RPMI8226 (cell line): ENCODE data around the gene POMT1.
"Not testable (repeated sequence)": the region's sequence is repeated elsewhere in the genome, so short reads cannot be mapped to it uniquely, and the experiment has no call there.

ENCODE experiments used
- DNase-seq: peaks from one replicate; pipeline ENCODE4 v3.0.0-alpha.2; 2015

The POMT1 gene

DNA sequence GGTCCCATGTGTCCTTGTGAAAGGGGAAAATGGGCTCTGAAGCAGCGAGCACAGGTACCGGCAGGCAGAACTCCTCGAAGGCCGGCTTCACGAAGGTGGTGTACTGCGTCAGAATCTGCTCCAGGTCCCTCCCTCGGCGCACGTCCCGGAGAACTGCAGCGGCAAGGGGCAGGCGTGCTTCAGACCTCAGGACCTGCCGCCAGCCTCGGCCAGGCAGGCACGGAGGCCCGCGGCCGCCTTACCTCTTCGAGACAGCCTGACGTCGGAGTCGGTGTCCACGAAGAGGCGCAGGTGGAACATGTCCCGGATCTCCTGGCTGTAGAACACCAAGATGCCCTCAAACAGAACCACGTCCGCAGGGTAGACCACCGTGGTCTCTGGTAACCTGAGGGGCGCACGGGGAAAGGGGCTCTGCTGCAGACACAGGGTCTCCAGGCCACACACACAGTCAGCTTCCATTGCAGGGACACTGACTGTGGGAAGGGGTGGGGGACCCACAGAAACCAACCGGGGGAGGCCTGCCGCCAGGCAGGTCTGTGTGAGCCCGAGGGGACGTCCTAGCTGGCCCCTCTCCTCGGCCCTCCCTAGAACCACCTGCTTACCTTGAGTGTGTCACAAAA is 26.3 kb downstream of the POMT1 start:
- DNase-seq: no peak

DNA sequence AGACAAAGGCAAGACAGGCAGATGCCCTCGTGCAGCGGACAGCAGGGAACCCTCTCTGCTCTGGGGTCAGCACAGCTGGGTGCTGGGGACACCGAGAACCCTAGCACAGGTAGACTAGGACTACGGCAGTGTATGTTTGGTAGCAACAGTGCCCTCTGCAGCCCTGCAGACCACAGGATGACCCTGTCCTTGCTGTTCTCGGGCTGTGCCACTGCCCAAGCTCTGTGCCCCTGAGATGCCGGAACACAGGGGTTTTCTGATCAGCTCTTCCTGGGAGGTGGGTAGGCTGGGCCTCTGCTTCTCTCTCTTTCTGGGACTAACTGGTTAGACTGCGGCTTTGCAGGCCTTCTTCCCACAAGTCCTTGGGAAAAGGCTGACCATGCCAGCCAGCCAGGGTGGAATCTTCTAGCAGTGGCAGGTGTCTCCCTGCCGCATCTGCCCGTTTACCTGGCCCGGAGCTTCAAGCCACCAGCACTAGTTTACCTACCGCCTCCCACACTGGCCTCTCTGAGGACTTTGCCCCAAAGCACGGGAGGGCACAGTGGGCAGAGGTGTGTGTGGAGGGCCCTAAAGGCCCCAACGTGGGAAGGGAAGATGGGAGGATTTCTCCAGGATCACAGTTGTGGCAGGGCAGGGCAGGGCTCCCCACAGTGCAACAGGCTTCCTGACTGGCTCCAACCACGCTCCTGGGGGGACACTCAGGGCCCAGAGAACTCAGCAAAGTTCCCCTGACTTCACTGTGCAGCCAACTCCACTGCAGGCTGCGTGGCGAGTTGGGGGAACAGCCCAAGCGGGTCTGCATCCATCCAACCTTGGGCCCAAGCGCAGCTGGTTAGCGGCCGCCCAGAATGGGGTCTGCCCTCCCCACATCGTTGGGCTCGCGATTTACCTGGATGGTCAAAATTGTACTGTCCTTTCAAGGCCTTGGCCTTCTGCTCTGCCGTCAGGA is 27.2 kb downstream of the POMT1 start:
- DNase-seq: no peak

DNA sequence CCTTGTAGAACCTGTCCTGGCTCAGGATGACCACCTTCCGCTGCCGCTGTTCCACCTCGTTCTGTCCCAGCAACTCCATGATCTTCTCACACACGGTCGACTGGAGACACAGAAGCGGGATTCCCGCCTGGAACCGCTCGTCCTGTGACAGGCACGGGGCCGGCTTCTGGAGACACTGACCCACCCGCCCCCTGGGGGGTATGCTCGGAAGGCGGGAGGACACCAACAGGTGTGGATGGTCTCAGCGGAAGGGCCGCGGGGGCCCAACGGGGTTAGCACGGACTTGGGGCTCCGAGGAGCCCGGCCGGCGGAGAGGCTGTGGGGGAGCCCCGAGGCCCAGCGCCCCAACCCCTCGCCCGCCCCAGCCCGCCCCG is 27.8 kb downstream of the POMT1 start:
- peak; percentile 54 for DNase-seq

DNA sequence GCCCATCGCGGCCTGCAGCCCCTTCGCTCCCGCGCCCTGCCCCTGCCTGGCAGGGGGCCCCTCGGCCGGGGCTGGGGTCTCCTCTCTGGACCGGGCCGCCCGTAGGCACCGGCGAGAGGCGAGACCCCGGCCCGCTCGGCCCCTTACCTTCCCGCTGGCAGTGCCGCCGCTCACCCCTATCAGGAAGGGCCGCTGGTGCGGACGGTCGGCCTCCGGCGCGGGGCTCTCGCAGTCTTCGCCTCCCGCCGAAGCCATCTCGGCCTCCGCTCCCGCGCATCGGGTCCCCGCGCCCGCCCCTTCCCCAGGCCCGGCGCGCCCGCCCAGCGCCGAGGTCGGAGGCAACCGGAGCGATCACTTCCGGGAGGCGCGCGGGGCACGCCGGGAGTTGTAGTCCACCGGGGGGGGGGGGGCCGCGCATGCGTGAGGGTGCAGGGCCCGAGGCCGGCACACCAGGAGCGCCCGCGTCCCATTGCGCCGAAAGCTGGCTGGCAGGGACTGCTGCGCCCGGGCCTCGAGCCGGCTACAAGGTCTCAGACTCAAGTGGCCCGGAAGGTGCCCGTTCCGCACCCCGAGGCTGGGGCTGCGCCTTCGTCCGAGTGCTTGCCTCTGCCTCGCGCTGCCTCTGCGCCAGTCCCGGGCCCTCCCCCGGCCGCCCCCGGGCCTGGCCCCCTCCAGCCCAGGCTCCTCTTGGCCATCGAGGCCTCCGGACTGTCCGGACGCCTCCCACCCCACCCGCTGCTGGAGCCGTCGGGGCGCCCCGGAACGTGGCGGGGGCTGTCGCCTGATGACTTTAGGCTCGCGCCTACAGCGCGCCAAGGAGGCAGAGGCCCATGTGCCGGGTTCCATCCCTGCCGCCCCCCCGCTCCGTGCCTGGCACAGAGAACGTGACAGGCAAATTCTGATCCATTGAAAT is 28.5 kb downstream of the POMT1 start, which contains the start of gene UCK1:
Gene UCK1 (minus strand): TSS at position 344 of the 913 bp plus-strand sequence. CDS start 89 bp downstream, at position 255.
- peak; percentile 92 for DNase-seq

DNA sequence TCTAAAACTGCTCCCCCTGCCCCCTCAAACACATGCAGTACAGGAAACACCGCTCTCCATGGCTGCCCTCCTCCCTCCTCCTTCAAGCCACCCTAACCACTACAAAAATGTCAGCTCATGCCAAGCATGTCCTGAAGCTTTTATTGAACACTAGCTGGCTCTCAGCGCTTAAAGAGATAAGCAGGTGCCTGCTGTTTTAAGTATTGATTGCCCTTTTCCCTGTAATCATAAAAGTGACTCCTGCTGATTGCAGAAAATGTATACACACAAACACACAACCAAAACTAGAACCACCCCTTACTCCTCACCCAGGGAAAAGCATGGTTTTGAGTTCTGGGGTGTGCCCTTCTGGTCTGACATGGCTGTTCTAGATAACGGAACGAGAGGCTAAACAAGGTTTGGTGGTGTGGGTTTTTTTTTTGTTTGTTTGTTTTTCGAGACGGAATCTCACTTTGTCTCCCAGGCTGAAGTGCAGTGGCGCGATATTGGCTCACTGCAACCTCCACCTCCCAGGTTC is 32.1 kb downstream of the POMT1 start:
- no peak for DNase-seq

DNA sequence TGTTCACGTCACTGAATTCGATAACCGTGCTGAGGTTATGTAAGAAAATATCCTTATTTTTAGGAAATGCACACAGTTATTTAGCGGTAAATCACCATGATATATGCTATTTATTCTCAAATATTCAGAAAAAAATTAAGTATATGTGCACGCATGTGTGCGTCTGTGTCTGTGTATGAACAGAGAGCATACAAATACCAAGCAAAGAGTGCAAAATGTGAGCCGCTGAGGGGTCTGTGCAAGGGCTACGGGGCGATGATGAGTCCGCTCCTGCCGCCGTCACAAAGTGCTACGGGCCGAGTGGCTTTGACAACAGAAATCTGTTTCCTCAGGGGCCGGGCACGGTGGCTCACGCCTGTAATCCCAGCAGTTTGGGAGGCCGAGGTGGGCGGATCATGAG is 35.2 kb downstream of the POMT1 start:
- no peak for DNase-seq

DNA sequence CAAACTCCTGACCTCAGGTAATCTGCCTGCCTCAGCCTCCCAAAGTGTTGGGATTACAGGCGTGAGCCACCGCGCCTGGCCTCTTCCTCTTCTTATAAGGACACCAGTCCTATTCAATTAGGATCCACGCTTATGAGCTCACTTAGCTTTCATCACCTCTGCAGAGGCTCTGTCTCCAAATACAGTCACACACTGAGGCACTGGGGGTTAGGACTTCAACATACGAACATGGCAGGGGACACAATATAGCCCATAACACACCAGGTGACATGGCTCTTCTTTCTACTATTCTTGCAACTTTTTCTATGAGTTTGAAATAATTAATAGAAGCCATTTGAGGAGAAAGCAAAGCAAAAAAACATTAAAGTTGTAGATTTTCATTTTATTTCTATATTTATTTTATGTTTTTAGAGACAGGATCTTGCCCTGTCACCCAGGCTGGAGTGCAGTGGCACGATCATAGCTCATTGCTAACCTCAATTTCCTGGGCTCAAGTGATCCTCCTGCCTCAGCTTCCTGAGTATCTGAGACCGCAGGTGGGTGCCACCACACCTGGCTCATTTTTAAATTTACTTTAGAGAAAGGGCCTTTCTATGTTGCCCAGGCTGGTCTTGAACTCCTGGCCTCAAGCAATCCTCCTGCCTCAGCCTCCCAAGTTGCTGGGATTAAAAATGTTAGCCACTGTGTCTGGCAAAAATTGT is 36.7 kb downstream of the POMT1 start:
- no peak for DNase-seq

DNA sequence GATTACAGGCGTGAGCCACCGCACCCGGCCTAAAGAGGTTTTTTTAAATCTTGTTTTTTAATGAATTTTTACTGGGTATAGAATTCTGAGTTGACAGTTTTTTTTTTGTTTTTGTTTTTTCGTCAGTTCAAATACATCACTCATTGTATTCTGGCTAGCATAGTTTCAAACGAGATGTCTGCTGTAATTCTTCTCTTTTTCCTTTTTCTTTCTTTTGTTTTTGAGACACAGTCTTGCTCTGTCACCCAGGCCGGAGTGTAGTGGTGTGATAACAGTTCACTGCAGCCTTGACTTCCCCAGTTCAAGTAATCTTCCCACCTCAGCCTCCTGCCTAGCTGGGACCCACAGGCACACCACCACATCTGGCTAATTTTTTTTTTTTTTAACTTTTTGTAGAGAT is 40.4 kb downstream of the POMT1 start:
- DNase-seq: no peak

DNA sequence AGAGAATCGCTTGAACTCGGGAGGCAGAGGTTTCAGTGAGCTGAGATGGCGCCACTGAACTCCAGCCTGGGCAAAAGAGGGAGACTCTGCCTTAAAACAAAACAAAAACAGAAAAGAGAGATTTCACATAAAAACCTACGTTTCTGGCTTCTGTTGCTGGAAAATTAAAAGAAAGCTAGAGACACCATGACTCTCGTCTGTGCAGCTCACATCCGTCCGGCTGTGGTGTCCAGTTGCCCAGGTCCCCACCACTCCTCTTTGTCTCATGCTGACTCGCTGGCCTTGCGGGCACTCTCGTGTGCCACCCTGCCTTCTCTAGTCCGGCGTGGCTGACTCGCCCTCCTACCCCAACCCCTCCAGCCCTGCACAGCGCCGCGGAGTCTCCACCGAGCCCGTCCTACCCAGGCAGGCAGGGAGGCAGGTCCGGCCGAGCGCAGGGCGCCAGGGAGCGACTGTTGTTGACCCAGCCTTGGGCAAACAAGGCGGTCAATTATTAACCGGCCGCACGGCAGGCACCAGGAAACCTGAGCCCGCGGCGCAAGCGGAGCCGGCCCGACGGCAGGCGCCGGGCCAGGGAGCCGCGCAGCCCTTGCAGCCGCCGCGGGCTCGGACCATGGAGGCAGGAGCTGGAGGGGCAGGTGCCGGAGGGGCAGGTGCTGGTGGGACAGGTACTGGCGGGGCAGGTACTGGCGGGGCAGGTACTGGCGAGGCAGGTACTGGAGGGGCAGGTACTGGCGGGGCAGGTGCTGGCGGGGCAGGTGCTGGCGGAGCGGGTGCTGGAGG is 42.5 kb downstream of the POMT1 start, which contains the start of gene PRRT1B:
Gene PRRT1B (plus strand): TSS at position 521 of the 783 bp plus-strand sequence. CDS start 93 bp downstream, at position 614.
- no peak for DNase-seq

DNA sequence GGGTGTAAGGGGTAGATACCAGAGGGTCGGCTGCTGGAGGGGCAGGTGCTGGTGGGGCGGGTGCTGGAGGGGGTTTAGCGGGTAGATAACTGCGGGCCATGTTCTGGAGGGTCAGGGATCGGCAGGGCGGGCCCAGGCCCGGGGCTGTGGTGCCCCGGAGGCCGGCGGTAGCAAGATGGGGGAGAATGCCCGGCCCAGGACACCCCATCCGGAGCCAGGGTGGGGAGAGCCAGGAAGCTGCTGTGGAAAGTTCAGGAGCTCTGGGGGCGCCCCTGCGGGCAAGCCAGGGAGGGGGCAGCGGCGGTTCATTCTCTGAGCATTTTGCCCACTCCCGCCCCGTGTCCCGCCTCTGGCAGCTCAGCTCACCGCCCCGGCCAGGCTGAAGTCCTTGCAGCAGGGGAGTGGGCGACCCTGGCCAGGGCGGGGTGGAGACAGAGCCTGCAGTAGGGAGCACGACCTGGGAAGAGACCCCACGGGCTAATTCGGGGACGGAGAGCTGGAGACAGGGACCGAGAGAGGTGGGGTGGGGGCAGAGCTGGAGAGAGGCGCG is 43.1 kb downstream of the POMT1 start:
- DNase-seq: no peak

DNA sequence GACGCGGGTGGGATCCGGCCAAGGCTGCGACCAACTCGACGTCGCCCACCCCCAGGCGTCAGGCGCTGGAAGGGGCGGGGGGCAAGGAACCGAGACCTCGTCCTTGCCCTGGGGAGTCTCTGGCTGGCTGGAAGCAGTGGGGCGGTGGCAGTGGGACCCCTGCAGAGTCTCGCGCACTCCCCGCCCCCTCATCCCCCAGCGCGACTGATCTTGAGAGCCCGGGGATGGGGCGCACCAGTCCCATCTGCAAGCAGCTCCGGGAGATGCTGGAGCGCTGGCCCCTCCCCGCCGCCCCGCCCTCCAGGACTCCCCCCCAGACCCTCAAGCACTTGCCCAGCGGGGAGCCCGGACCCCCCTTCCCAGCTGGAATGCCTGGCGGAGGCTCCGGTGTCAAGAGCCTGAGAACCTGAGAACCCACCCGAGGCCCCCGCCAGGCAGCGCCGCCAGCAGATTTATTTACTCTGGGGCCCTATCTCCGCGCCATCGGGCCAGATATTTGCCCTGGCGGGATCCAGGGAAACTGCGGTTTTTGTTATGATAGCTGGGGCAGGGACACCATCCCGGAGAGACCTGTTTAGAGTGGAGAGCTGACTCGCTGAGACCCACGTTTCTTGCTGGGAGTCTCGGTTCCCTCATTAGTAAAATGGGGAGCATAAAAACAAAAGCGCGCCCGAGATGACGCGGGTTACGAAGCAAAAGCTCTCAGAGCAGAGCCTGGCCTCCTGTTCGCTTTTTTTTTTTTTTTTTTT is 43.8 kb downstream of the POMT1 start:
- DNase-seq: peak; percentile 12

DNA sequence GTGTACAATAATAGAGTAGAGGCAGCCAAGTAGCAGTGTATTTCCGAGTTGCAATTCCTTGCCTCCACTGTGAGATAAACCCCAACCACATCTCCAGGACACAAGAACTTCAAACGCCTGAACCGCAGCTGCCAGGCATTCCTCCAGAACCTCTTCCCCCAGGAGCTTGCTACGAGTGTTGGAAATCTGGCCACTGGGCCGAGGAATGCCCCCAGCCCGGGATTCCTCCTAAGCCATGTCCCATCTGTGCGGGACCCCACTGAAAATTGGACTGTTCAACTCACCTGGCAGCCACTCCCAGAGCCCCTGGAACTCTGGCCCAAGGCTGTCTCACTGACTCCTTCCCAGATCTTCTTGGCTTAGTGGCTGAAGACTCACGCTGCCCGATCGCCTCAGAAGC is 46.5 kb downstream of the POMT1 start:
- not testable (repeated sequence) for DNase-seq

DNA sequence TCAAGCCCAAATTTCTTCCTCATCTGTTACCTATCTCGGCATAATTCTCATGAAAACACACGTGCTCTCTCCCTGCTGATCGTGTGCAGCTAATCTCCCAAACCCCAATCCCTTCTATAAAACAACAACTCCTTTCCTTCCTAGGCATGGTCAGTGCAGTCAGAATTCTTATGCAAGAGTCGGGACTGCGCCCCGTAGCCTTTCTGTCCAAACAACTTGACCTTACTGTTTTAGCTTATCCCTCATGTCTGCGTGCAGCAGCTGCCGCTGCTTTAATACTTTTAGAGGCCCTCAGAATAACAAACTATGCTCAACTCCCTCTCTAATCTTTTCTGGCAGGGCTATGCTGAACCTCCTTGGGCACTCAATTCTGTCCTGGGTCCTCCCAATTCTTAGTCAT is 47.7 kb downstream of the POMT1 start:
- DNase-seq: not testable (repeated sequence)

DNA sequence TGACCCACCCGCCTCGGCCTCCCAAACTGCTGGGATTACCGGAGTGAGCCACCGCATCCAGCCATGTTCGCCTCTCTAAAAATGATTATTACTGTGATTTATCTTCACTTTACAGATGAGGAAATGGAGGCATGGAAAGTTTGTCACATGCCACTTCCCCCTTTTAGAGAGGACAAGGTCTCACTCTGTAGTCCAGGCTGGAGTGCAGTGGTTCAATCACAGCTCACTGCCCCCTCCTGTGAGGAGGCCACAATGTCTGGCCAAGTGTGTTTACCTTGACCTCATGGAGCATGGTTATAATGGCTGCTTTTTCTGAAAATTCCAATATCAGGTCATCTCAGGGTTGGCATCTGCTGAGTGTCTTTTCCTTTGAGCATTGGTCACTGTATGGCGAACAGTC is 49.3 kb downstream of the POMT1 start:
- no peak for DNase-seq

DNA sequence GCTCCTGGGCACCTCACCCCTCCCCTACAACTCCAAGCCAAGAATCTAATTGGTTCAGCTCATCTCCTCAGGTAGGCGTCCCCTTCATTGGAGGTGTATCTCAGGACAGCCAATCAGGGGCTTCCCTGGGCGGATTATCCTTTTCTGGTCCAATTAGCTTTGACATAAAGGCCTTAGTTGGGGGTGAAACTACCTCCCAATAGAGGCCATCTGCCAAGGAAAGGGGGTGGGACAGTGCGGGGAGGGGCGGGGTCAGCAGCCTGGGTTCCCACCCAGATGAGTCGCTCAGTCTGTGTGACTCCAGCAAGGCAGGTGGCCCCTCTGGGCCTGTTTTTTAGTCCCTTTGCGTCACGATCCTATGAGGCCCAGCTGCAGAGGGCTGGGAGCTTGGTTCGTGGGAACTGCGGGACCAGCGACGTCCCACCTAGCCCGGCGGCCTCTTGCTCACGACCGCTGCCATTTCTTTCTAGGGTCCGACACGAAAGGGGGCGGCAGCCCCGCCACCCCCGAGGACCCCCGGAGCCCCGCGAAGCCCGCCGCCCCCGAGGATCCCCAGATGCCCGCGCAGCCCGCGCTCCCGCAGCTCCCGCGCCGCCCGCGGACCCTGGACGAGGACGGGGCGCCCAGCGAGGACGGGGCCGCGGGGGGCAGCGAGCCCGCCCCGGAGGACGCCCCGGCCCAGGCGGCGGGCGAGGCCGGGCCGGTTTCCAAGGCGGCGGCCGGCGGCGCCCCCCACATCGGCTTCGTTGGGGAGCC is 51.5 kb downstream of the POMT1 start:
- no peak for DNase-seq

DNA sequence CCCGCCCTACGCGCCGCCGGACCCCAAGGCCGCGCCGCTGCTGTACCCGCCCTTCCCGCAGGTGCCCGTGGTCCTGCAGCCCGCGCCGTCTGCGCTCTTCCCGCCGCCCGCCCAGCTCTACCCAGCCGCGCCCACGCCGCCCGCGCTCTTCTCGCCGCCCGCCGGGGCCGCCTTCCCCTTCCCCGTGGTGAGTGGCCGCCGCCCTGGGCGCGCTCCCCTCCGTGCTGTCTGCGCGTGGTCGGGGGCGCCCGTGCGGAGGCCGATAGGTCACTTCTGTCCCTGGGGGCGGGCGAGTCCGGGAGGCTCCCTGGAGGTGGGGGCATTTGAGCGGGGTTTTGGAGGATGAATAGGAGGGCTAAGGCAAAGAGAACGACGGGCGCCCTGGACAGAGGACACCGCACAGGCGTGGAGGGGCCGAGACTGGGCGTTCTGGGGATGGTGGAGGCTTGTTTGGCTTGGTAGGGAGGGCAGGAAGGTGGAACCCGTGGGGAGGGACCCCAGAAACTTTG is 52.2 kb downstream of the POMT1 start:
- no peak for DNase-seq

DNA sequence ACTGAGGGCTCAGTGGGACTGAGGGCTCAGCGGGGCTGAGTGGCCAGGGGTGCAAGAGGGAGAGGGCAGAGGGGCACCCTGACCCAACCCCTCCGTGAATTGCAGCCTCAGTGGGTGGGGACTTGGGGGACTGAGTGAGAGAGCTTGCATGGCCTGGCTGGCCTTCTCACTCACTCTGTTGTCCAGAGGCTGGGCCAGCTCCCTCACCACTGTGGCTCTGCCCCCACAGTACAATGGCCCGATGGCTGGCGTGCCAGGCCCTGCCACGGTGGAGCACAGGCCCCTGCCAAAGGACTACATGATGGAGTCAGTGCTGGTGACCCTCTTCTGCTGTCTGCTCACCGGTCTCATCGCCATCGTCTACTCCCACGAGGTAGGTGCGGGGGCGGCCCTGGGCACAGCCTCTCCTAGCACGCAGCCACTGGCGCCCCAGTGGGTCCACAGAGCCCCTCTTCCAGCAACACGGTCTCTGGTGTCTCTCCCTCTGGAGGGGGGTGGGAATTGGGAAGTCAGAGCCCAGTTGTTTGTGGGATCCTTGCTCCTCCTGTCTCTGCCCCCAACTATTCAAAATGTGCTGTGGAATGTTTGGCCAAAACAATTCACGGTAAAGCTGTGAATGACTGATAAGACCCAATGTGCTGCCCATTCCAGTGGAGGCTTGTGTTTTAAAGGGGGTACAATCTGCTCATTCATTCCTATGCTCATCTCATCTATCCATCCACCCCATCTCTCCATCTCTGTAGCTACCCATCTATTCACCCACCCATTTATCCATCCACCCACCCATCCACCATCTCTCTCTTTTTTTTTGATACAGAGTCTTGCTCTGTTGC is 53.3 kb downstream of the POMT1 start:
- no peak for DNase-seq

DNA sequence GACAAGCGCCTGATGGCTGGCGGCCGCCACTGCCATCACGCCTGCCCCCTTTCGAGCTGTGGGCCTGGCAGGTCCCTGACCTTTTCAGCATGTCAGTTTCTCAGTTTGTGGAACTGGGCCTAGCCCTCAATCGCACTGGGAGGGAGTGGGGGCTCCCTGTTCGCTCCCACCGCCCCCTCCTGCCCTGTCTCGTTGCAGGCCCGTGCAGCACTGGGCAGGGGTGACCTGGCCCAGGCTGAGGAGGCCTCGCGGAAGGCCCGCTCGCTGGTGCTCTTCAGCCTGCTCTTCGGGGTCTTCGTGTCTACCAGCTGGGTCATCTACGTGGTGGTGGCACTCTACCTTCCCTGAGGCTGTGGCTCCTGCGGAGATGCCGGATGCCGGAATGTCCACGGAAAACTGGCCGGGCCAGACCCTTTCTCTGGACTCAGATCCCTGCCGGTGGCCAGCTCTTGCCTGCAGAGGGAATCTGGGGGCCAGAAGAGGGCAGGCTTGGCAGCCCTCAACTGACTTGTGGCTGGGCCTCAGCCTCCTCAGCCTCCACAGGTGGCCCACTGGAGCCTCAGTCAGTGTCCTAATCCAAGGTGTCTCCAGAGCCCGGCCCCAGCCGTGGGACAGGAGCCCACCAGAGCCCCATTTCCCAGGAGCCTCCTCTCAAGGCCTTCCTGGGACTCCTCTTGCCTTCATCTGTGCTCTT is 55.3 kb downstream of the POMT1 start:
- no peak for DNase-seq
